ENCODE data around the gene WNT6.

- TF ChIP-seq GATA2 (IDR thresholded peaks at IDR 0.05; ENCODE audit: low read depth, low read length) (no peak), GATA3 (IDR thresholded peaks at IDR 0.05; ENCODE audit: low read depth, low read length) (no peak)
These were observed 4.1 kb upstream of the WNT6 start for GRCh38 chr2:218855305-218856166.

All from SH-SY5Y (cell line).